ENCODE results near the gene HIPK3. TPM values are rescaled to one million over a fixed set of nuclear protein-coding genes. Genes with fewer than 3 reads are reported as not detected.

The HIPK3 gene
- total and polyA plus RNA-seq, 10 of the 15 experiments (the other 5 are each of a cell fraction or from before 2014, with no cell fraction given) = 3.4 to 26.5 (median 13.6) TPM

DNA sequence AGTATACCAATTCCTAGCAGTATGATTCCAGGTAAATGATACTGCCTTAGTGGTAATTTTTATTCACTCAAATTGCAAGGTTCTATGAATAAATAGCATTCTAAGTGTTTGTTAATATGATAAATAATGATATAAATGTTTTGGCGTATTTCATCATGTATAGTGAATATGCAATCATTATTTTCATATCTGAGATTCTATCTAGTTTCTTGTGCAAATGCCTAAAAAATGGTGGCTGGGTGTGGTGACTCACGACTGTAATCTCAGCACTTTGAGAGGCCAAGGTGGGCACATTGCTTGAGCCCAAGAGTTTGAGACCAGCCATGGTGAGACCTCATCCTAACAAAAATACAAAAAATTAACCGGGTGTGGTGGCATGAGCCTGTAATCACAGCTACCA lies 13.9 kb downstream of the HIPK3 start:
- Histone ChIP-seq H3K36me3 (ENCODE audit: control insufficient read depth in 2 of 2, insufficient read depth in 2 of 2, low read length in 1 of 2) (no peaks in the 10 kb centered on the region), H4K20me1 (ENCODE audit: control insufficient read depth, insufficient read depth) (no peaks in the 10 kb centered on the region), H3K9ac (ENCODE audit: control insufficient read depth, insufficient read depth, low read length) (no peak overlapping the region), H3K4me1 (ENCODE audit: control insufficient read depth, insufficient read depth, low read length) (no peaks in the 10 kb centered on the region), H3K27ac (ENCODE audit: control insufficient read depth, insufficient read depth) (no peak overlapping the region), H3K27me3 (replicated peaks in 1 of 2; ENCODE audit: control insufficient read depth in 2 of 2, insufficient read depth in 2 of 2, low read length in 1 of 2) (no peaks in the 10 kb centered on the region), H3K9me3 (replicated peaks; ENCODE audit: control insufficient read depth, insufficient read depth, low read length) (no peaks in the 10 kb centered on the region; the same call in 2 of the 3 replicates), H3K4me3 (no peak overlapping the region), H2AFZ (ENCODE audit: control insufficient read depth, low read depth, low read length) (no peak overlapping the region), H3K79me2 (ENCODE audit: control insufficient read depth, insufficient read depth, low read length) (peaks cover 54% of the 10 kb centered on the region), H3K4me2 (ENCODE audit: control insufficient read depth, insufficient read depth) (no peak overlapping the region)
- no peak for DNase-seq (ENCODE audit: low read depth, low spot score)
- 93% methylated on average over 3 of the region's 3 CpGs for WGBS (ENCODE audit: insufficient coverage, insufficient replicate concordance, low lambda C conversion rate, missing lambda C conversion rate)
- intact Hi-C loops (cut with micrococcal nuclease; ENCODE audit: unreplicated experiment) = no loop called here
- FAIRE-seq = no peak
- TF ChIP-seq NR2C1 (IDR thresholded peaks at IDR 0.05) (no peak), JUND (IDR thresholded peaks at IDR 0.05; ENCODE audit: low read depth, low read length) (no peak), IKZF1 (conservative IDR thresholded peaks at IDR 0.05) (no peak), ETV6 (conservative IDR thresholded peaks at IDR 0.05 in 1 of 2, IDR thresholded peaks at IDR 0.05 in 1 of 2; ENCODE audit: borderline replicate concordance in 1 of 2, low read depth in 1 of 2) (no peak), SREBF2 (IDR thresholded peaks at IDR 0.05; ENCODE audit: low read length) (no peak), ZNF24 (IDR thresholded peaks at IDR 0.05) (no peak), CREM (IDR thresholded peaks at IDR 0.05; ENCODE audit: low read depth) (no peak), POLR2AphosphoS5 (IDR thresholded peaks at IDR 0.05; ENCODE audit: low read length) (no peak), RCOR1 (conservative IDR thresholded peaks at IDR 0.05; ENCODE audit: low read depth, low read length) (no peak), ZNF622 (IDR thresholded peaks at IDR 0.05) (no peak), CTCF (IDR thresholded peaks at IDR 0.05 in 2 of 3, conservative IDR thresholded peaks at IDR 0.05 in 1 of 3; ENCODE audit: control insufficient read depth in 2 of 3, extremely low read depth in 1 of 3, insufficient read depth in 1 of 3, low read depth in 3 of 3, low read length in 3 of 3) (no peak), RFX5 (IDR thresholded peaks at IDR 0.05; ENCODE audit: low read depth, low read length) (no peak), ZNF207 (IDR thresholded peaks at IDR 0.05; ENCODE audit: borderline replicate concordance) (no peak), ZBED1 (IDR thresholded peaks at IDR 0.05; ENCODE audit: borderline replicate concordance) (no peak), KAT2A (conservative IDR thresholded peaks at IDR 0.05; ENCODE audit: control insufficient read depth, low read depth, low read length) (no peak), EED (IDR thresholded peaks at IDR 0.05; ENCODE audit: low read depth) (no peak), RUNX3 (IDR thresholded peaks at IDR 0.05; ENCODE audit: low read length) (no peak), BMI1 (IDR thresholded peaks at IDR 0.05; ENCODE audit: borderline replicate concordance) (no peak)
- TF ChIP-seq, protein P1, sequence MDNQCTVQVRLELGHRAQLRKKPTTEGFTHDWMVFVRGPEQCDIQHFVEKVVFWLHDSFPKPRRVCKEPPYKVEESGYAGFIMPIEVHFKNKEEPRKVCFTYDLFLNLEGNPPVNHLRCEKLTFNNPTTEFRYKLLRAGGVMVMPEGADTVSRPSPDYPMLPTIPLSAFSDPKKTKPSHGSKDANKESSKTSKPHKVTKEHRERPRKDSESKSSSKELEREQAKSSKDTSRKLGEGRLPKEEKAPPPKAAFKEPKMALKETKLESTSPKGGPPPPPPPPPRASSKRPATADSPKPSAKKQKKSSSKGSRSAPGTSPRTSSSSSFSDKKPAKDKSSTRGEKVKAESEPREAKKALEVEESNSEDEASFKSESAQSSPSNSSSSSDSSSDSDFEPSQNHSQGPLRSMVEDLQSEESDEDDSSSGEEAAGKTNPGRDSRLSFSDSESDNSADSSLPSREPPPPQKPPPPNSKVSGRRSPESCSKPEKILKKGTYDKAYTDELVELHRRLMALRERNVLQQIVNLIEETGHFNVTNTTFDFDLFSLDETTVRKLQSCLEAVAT (IDR thresholded peaks at IDR 0.05) = no peak
- ChIA-PET RAD21 (ENCODE audit: unreplicated experiment) (no interaction called here), CTCF (interaction anchor here (1.2 kb wide), 1 partner anchor 49 kb away, joined by 4 read pairs; no protein-coding TSS in a partner anchor), POLR2A (interaction anchor here (2.6 kb wide), 1 partner anchor 8 kb away, joined by 11 read pairs; no protein-coding TSS in a partner anchor), SMC1A (ENCODE audit: uncharacterized antibody, unreplicated experiment) (interaction anchor here (0.7 to 1.2 kb wide), 2 partner anchors 10 to 53 kb away, joined by 3 read pairs; no protein-coding TSS in a partner anchor)
- no TSS peak for BruUV-seq (replicated peaks)
- no peak for ATAC-seq
- in situ Hi-C loops (cut with MboI) = no loop called here
